Mesothelial cell of epicardium (in vitro differentiated cells): ENCODE measurements around the gene ACTR3C. TPM values are rescaled to one million over a fixed set of nuclear protein-coding genes. Genes with fewer than 3 reads are reported as not detected.
A peak's percentile ranks its signal among the peaks of the same experiment; 100 is the strongest.

Experiments used
- DNase-seq, 2 experiments: peaks; one replicate each; pipeline ENCODE4 v3.0.0; 2021; ENCODE audit warnings: low spot score in 2 of 2; ENCODE audit not compliant: unreplicated experiment in 2 of 2
- H3K27ac Mint-ChIP-seq: 2 replicates; pipeline ENCODE4 v1.8.0; 2021; ENCODE audit warnings: mixed read lengths
- H3K27me3 Mint-ChIP-seq: 2 replicates; pipeline ENCODE4 v1.8.0; 2021; ENCODE audit warnings: low read depth, mixed read lengths
- H3K36me3 Mint-ChIP-seq: 2 replicates; pipeline ENCODE4 v1.8.0; 2021; ENCODE audit warnings: mixed read lengths
- H3K4me1 Mint-ChIP-seq: 2 replicates; pipeline ENCODE4 v1.8.0; 2021; ENCODE audit warnings: mixed read lengths
- H3K4me3 Mint-ChIP-seq: 2 replicates; pipeline ENCODE4 v1.8.0; 2021; ENCODE audit warnings: mild to moderate bottlenecking, moderate library complexity, mixed read lengths
- H3K9me3 Mint-ChIP-seq: 2 replicates; pipeline ENCODE4 v1.8.0; 2021; ENCODE audit warnings: mixed read lengths
- CTCF ChIP-seq: fragments of 200-600 bp; sonication (generic); IDR thresholded peaks from one replicate; pipeline ENCODE4 v1.5.0; 2021; ENCODE audit warnings: antibody characterized with exemption; ENCODE audit not compliant: unreplicated experiment
- total RNA-seq: library from RNA; stranded (reverse); gene quantifications from 3 replicates; pipeline ENCODE4 v1.2.1, GENCODE V29; 2021

ACTR3C gene
- total RNA-seq, 1 donor from 2014 or later, result 0.40 TPM

DNA sequence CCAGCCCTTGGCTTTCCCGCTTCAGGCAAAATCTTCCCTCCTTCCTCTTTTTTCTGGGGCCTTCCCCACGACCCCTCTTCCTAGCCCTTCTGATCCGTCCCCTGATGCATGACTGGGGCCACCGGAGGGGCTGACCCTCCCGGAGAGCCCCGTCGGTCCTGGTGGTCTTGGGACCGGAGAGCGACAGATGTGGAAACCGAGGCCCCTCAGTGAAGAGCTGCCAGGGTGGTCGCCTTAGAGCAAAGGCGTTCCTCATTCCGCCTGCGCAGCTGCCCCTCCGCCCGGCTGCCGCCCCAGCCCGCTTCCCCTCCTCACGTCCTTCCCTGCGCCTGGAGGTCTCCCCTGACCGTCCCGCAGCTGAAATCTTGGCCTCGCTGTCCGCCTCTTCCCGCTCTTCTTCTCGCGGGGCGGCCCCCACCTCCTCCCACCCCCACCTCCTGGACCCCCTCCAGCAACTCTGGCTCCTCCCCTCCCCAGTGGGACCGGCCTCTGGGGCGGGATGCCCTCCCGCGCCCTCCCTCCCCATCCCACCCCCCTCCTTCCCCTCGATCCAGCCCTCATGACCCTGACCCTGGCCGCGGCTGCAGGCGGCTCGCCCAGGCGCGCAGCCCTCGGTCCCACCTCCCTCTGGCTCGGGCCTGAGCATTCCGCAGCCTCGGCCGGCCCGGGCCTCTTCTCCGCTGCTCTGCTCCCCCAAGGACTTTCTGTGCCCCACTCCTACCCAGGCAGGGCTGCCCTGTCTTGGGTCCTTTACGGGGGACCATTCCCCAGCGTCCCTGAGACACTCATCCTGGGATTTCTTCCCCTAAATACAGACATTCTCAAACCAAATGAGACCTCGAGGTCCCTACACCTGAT is 18.1 kb upstream of the ACTR3C start, which contains the start of gene RARRES2:
Gene RARRES2, minus strand, starts transcription at position 367 of the 858 bp plus-strand sequence. CDS start 1,020 bp downstream, outside the sequence.
- peaks cover 11% of the 10 kb centered on the region for H3K9me3 Mint-ChIP-seq
- peak within 1 kb of the TSS; percentile 79 for H3K4me3 Mint-ChIP-seq
- H3K4me1 Mint-ChIP-seq, result peaks cover 25% of the 10 kb centered on the region
- peaks cover 3% of the 10 kb centered on the region for H3K36me3 Mint-ChIP-seq
- no peak for TF ChIP-seq CTCF
- DNase-seq, result no peak
- H3K27ac Mint-ChIP-seq, result peak within 1 kb of the TSS; percentile 64
- peaks cover 41% of the 10 kb centered on the region for H3K27me3 Mint-ChIP-seq

DNA sequence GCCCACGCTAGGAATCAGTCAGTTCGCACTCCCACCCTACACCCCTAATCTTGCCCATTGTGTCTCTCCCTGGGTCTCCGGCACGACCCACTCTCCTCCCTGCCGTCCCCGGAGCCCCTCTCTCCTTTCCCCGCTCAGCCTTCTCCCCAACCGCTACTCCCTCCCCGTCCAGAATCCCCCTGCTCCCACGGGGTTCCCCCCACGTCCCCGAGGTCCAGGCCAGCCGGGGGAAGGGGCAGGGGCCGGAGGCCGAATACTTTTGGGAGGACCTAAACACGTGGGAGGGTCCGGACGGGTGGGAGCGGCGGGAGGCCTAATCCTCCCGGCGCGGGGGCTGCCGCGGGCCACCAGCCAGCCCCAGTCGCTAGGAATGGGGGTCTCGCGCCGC is 17.5 kb upstream of the ACTR3C start:
- H3K36me3 Mint-ChIP-seq, result peaks cover 3% of the 10 kb centered on the region
- no peak overlapping the region for H3K27ac Mint-ChIP-seq
- H3K4me1 Mint-ChIP-seq, result peaks cover 25% of the 10 kb centered on the region
- H3K4me3 Mint-ChIP-seq, result peak overlapping the region; percentile 79
- peaks cover 40% of the 10 kb centered on the region for H3K27me3 Mint-ChIP-seq
- DNase-seq, result no peak
- no peak for TF ChIP-seq CTCF
- peaks cover 11% of the 10 kb centered on the region for H3K9me3 Mint-ChIP-seq

GRCh38 chr7:150340024-150340749 is 16.8 kb upstream of the ACTR3C start:
- H3K27ac Mint-ChIP-seq, result no peak overlapping the region
- no peak for DNase-seq
- H3K4me3 Mint-ChIP-seq, result peak overlapping the region; percentile 62
- TF ChIP-seq CTCF, result no peak
- H3K36me3 Mint-ChIP-seq, result peaks cover 3% of the 10 kb centered on the region
- H3K4me1 Mint-ChIP-seq, result peaks cover 29% of the 10 kb centered on the region
- H3K9me3 Mint-ChIP-seq, result peaks cover 11% of the 10 kb centered on the region
- H3K27me3 Mint-ChIP-seq, result peaks cover 40% of the 10 kb centered on the region

DNA sequence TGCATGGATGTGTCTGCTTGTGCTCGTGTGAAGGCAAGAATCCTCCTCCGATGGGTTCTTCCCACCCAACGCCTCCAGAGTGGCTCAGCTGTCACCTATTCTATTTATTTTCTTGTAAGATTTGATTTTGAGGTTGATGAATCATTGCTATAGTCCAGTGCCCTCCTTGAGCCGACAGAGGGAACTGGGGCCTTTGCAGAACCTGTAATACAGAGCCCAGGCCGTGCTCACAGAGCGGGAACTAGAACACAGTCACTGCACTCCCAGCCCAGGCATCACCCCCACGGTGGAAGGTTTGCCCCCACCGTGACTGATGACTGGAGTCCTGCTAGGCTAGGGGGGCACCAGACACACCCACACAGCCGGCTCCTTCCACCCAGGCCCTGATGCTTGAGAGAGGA is 16.1 kb upstream of the ACTR3C start:
- TF ChIP-seq CTCF, result no peak
- peaks cover 3% of the 10 kb centered on the region for H3K36me3 Mint-ChIP-seq
- DNase-seq, result no peak
- peaks cover 40% of the 10 kb centered on the region for H3K27me3 Mint-ChIP-seq
- H3K4me3 Mint-ChIP-seq, result peak overlapping the region; percentile 61
- H3K4me1 Mint-ChIP-seq, result peaks cover 32% of the 10 kb centered on the region
- no peak overlapping the region for H3K27ac Mint-ChIP-seq
- H3K9me3 Mint-ChIP-seq, result peaks cover 11% of the 10 kb centered on the region

GRCh38 chr7:150338166-150338829 is 15.0 kb upstream of the ACTR3C start:
- H3K4me3 Mint-ChIP-seq, result no peak overlapping the region
- H3K36me3 Mint-ChIP-seq, result no peaks in the 10 kb centered on the region
- peaks cover 32% of the 10 kb centered on the region for H3K4me1 Mint-ChIP-seq
- peaks cover 36% of the 10 kb centered on the region for H3K27me3 Mint-ChIP-seq
- DNase-seq, result no peak
- no peak for TF ChIP-seq CTCF
- H3K9me3 Mint-ChIP-seq, result peaks cover 3% of the 10 kb centered on the region
- H3K27ac Mint-ChIP-seq, result no peak overlapping the region
